Astrocyte (in vitro differentiated cells and primary cell): ENCODE measurements around the gene TMEM198. TPM values are rescaled to one million over a fixed set of nuclear protein-coding genes. Genes with fewer than 3 reads are reported as not detected.

Experiments used
- DNase-seq: peaks from one replicate; pipeline ENCODE4 v3.0.0-alpha.2; 2010; ENCODE audit warnings: low read depth
- FAIRE-seq: peaks from 2 replicates; lab custom pipeline; 2011; peaks lifted over from hg19 to GRCh38; lab: Jason Lieb, UNC
- H2AFZ ChIP-seq: 2 replicates; pipeline ENCODE4 v1.6.0; 2012; ENCODE audit warnings: low read depth, low read length, inconsistent platforms
- H3K27ac ChIP-seq: 2 replicates; pipeline ENCODE4 v1.5.1; 2011; ENCODE audit warnings: low read depth, low read length, inconsistent platforms
- H3K27me3 ChIP-seq: 2 replicates; pipeline ENCODE4 v1.6.0; 2011; ENCODE audit warnings: low read length, inconsistent platforms; ENCODE audit not compliant: insufficient read depth
- H3K36me3 ChIP-seq: 2 replicates; pipeline ENCODE4 v1.5.1; 2011; ENCODE audit warnings: low read length, inconsistent platforms; ENCODE audit not compliant: insufficient read depth
- H3K4me1 ChIP-seq: 2 replicates; pipeline ENCODE4 v1.5.1; 2011; ENCODE audit warnings: low read length, inconsistent platforms; ENCODE audit not compliant: insufficient read depth
- H3K4me2 ChIP-seq: 2 replicates; pipeline ENCODE4 v1.6.0; 2012; ENCODE audit warnings: low read length, inconsistent platforms
- H3K4me3 ChIP-seq: 2 replicates; pipeline ENCODE4 v1.5.1; 2011; ENCODE audit warnings: low read depth, mild to moderate bottlenecking, low read length, inconsistent platforms; ENCODE audit not compliant: insufficient read depth
- H3K79me2 ChIP-seq: 2 replicates; pipeline ENCODE4 v1.6.0; 2012; ENCODE audit warnings: mild to moderate bottlenecking, low read length, inconsistent platforms; ENCODE audit not compliant: insufficient read depth
- H3K9ac ChIP-seq: 2 replicates; pipeline ENCODE4 v1.6.0; 2012; ENCODE audit warnings: mild to moderate bottlenecking, low read length, inconsistent platforms
- H3K9me3 ChIP-seq: 2 replicates; pipeline ENCODE4 v1.5.1; 2012; ENCODE audit warnings: low read depth, mild to moderate bottlenecking, low read length, inconsistent platforms; ENCODE audit not compliant: insufficient read depth
- H4K20me1 ChIP-seq: 2 replicates; pipeline ENCODE4 v1.6.0; 2012; ENCODE audit warnings: low read length, inconsistent platforms; ENCODE audit not compliant: insufficient read depth
- H3K27ac Mint-ChIP-seq: one replicate; pipeline ENCODE4 v1.8.0; 2021; ENCODE audit warnings: mild to moderate bottlenecking, mixed read lengths; ENCODE audit not compliant: unreplicated experiment
- H3K27me3 Mint-ChIP-seq: one replicate; pipeline ENCODE4 v1.8.0; 2021; ENCODE audit warnings: low read depth, mixed read lengths; ENCODE audit not compliant: unreplicated experiment
- H3K36me3 Mint-ChIP-seq: one replicate; pipeline ENCODE4 v1.8.0; 2021; ENCODE audit warnings: low read depth, mixed read lengths; ENCODE audit not compliant: unreplicated experiment
- H3K4me1 Mint-ChIP-seq: one replicate; pipeline ENCODE4 v1.8.0; 2021; ENCODE audit warnings: low read depth, mixed read lengths; ENCODE audit not compliant: unreplicated experiment
- H3K4me3 Mint-ChIP-seq: one replicate; pipeline ENCODE4 v1.8.0; 2021; ENCODE audit warnings: mild to moderate bottlenecking, moderate library complexity, mixed read lengths; ENCODE audit not compliant: unreplicated experiment
- H3K9me3 Mint-ChIP-seq: one replicate; pipeline ENCODE4 v1.8.0; 2021; ENCODE audit warnings: mild to moderate bottlenecking, mixed read lengths; ENCODE audit not compliant: unreplicated experiment
- CTCF ChIP-seq: IDR thresholded peaks from 2 replicates; pipeline ENCODE4 v1.5.1; 2011; ENCODE audit warnings: low read depth, mild to moderate bottlenecking, inconsistent platforms, low read length, moderate library complexity; ENCODE audit not compliant: insufficient read depth
- EZH2 ChIP-seq: IDR thresholded peaks from 2 replicates; pipeline ENCODE4 v1.6.1; 2012; ENCODE audit warnings: mild to moderate bottlenecking, low read length, inconsistent platforms; ENCODE audit not compliant: insufficient read depth
- total RNA-seq: library from RNA; stranded (reverse); gene quantifications from 2 replicates; pipeline ENCODE4 v1.2.1, GENCODE V29; 2021

The TMEM198 gene
- total RNA-seq, 1 donor from 2014 or later: 3.8 TPM

GRCh38 chr2:219578811-219579613 lies 35.2 kb downstream of the TMEM198 start:
- DNase-seq (no peak), FAIRE-seq (no peak)
- Histone ChIP-seq H3K27me3 (peaks cover 11% of the 10 kb centered on the region), H3K4me1 (peaks cover 7% of the 10 kb centered on the region), H3K79me2 (no peaks in the 10 kb centered on the region), H3K4me3 (no peak overlapping the region), H3K9me3 (no peaks in the 10 kb centered on the region), H4K20me1 (no peaks in the 10 kb centered on the region), H3K9ac (no peak overlapping the region), H3K36me3 (no peaks in the 10 kb centered on the region), H2AFZ (no peak overlapping the region), H3K4me2 (no peak overlapping the region), H3K27ac (no peak overlapping the region)
- Mint-ChIP-seq H3K27ac (no peak overlapping the region), H3K4me3 (no peak overlapping the region), H3K4me1 (peaks cover 13% of the 10 kb centered on the region), H3K36me3 (no peaks in the 10 kb centered on the region), H3K9me3 (no peaks in the 10 kb centered on the region), H3K27me3 (no peaks in the 10 kb centered on the region)
- TF ChIP-seq EZH2 (no peak), CTCF (no peak)

- H3K36me3 Mint-ChIP-seq: no peaks in the 10 kb centered on the region
- FAIRE-seq (no peak), DNase-seq (no peak)
- no peak overlapping the region for H2AFZ ChIP-seq
- no peak overlapping the region for H3K9ac ChIP-seq
- no peaks in the 10 kb centered on the region for H4K20me1 ChIP-seq
- TF ChIP-seq CTCF: no peak
- TF ChIP-seq EZH2: no peak
- H3K27ac ChIP-seq: no peak overlapping the region
- H3K4me1 Mint-ChIP-seq: peaks cover 13% of the 10 kb centered on the region
- H3K4me3 ChIP-seq: no peak overlapping the region
- H3K27me3 Mint-ChIP-seq: peaks cover 5% of the 10 kb centered on the region
- no peaks in the 10 kb centered on the region for H3K9me3 ChIP-seq
- no peaks in the 10 kb centered on the region for H3K9me3 Mint-ChIP-seq
- no peak overlapping the region for H3K27ac Mint-ChIP-seq
- H3K4me1 ChIP-seq: peaks cover 7% of the 10 kb centered on the region
- H3K27me3 ChIP-seq: peaks cover 15% of the 10 kb centered on the region
- H3K36me3 ChIP-seq: no peaks in the 10 kb centered on the region
- H3K79me2 ChIP-seq: no peaks in the 10 kb centered on the region
- no peak overlapping the region for H3K4me3 Mint-ChIP-seq
- H3K4me2 ChIP-seq: no peak overlapping the region
These were observed 37.5 kb downstream of the TMEM198 start for GRCh38 chr2:219581346-219581745.

- Histone ChIP-seq H2AFZ (no peak overlapping the region), H3K27ac (no peak overlapping the region), H3K36me3 (no peaks in the 10 kb centered on the region), H3K4me1 (no peaks in the 10 kb centered on the region), H4K20me1 (no peaks in the 10 kb centered on the region), H3K79me2 (no peaks in the 10 kb centered on the region), H3K9ac (no peak overlapping the region), H3K9me3 (no peaks in the 10 kb centered on the region), H3K27me3 (no peaks in the 10 kb centered on the region), H3K4me3 (no peak overlapping the region), H3K4me2 (no peak overlapping the region)
- DNase-seq: no peak
- Mint-ChIP-seq H3K9me3 (peaks cover 2% of the 10 kb centered on the region), H3K27me3 (peaks cover 2% of the 10 kb centered on the region), H3K4me3 (no peak overlapping the region), H3K4me1 (peaks cover 15% of the 10 kb centered on the region), H3K27ac (no peak overlapping the region), H3K36me3 (no peaks in the 10 kb centered on the region)
- no peak for TF ChIP-seq EZH2
- no peak for TF ChIP-seq CTCF
- no peak for FAIRE-seq
These were observed 47.3 kb downstream of the TMEM198 start for GRCh38 chr2:219591091-219591490.
